Transverse colon (tissue), 4 donors: ENCODE measurements around the gene FETUB. TPM values are rescaled to one million over a fixed set of nuclear protein-coding genes. Genes with fewer than 3 reads are reported as not detected.

Experiments used
- DNase-seq: peaks from one replicate; pipeline ENCODE4 v3.0.0-alpha.2; 2019
- H3K27ac ChIP-seq, 4 donors: fragments of 200-600 bp; sonication (generic); 2 replicates each; pipeline ENCODE4 v1.5.1; 2016 to 2018; ENCODE audit warnings: inconsistent platforms in 4 of 4
- H3K27me3 ChIP-seq: fragments of 200-600 bp; sonication (generic); 2 replicates; pipeline ENCODE4 v1.5.1; 2017; ENCODE audit warnings: inconsistent platforms
- H3K36me3 ChIP-seq, 4 donors: fragments of 200-600 bp; sonication (generic); 2 replicates each; pipeline ENCODE4 v1.5.1; 2017 to 2019; ENCODE audit warnings: inconsistent platforms in 4 of 4
- H3K4me1 ChIP-seq, 4 donors: fragments of 200-600 bp; sonication (generic); 2 replicates each; pipeline ENCODE4 v1.5.1; 2017 to 2020; ENCODE audit warnings: inconsistent platforms in 4 of 4
- H3K4me3 ChIP-seq, 4 donors: fragments of 200-600 bp; sonication (generic); 1 replicate in 1 of 4; 2 replicates in 3 of 4; pipeline versions ENCODE4 v1.5.1 to v1.6.1; 2017 to 2019; ENCODE audit warnings: inconsistent platforms in 4 of 4
- H3K9me3 ChIP-seq, 2 donors: fragments of 200-600 bp; sonication (generic); 2 replicates each; pipeline ENCODE4 v1.5.1; 2017 to 2019; ENCODE audit warnings: inconsistent platforms in 2 of 2
- CTCF ChIP-seq, 5 experiments: fragments of 200-600 bp in 3 of 5; fragments of 450-650 bp in 2 of 5; sonication (generic) in 3 of 5; IDR thresholded peaks; 1 replicate in 2 of 5; 2 replicates in 3 of 5; pipeline ENCODE4 v1.5.1; 2016 to 2017; ENCODE audit warnings: antibody characterized with exemption in 5 of 5, inconsistent platforms in 3 of 5, mild to moderate bottlenecking in 2 of 5, moderate library complexity in 1 of 5
- EP300 ChIP-seq: sonication (generic); formaldehyde crosslinking; IDR thresholded peaks from one replicate; pipeline ENCODE4 v1.6.1; 2017; ENCODE audit warnings: antibody characterized with exemption, low read depth
- POLR2A ChIP-seq: fragments of 450-650 bp; IDR thresholded peaks from one replicate; pipeline ENCODE4 v1.6.1; 2016; ENCODE audit warnings: antibody characterized with exemption, mild to moderate bottlenecking, moderate library complexity
- POLR2AphosphoS5 ChIP-seq, 3 donors: sonication (generic); formaldehyde crosslinking; IDR thresholded peaks; one replicate each; pipeline ENCODE4 v1.6.1; 2016; ENCODE audit warnings: antibody characterized with exemption in 3 of 3
- WGBS, 2 donors: methylation state at CpG; one replicate each; pipeline ENCODE4 v1.1.5; 2018; ENCODE audit warnings: low coverage in 1 of 2; 5-methylcytosine and 5-hydroxymethylcytosine counted together
- in situ Hi-C, 4 donors: fragments of 200-750 bp; cut with MboI; loops; one replicate each; pipeline versions ENCODE4 v1.15.0 to v1.15.1; 2017; ENCODE audit warnings: low sequenced_read_pairs in 3 of 4, low pct_ligation_motif_present in 1 of 4, low pct_unique_long_range_greater_than_20kb in 1 of 4
- intact Hi-C: fragments of 100-400 bp; cut with DNase I; formaldehyde crosslinking; loops from one replicate; pipeline ENCODE4 v1.15.1; 2023; ENCODE audit warnings: low total_unique reads
- total RNA-seq, 4 donors: library from RNA; depleted of rRNA; stranded (reverse); fragments of >200 nt; gene quantifications; one replicate each; pipeline ENCODE4 v1.1.0, GENCODE V29; 2016

The FETUB gene
- total RNA-seq, 4 donors from 2014 or later = not detected

- no peak overlapping the region for H3K27ac ChIP-seq
- H3K36me3 ChIP-seq = no peaks in the 10 kb centered on the region
- TF ChIP-seq CTCF (IDR thresholded peaks at IDR 0.05) (no peak), POLR2AphosphoS5 (IDR thresholded peaks at IDR 0.05) (no peak), POLR2A (no peak), EP300 (no peak)
- no peak for DNase-seq
- in situ Hi-C loops = no loop called here
- H3K4me3 ChIP-seq = no peak overlapping the region
- no peaks in the 10 kb centered on the region for H3K9me3 ChIP-seq
- H3K4me1 ChIP-seq = no peaks in the 10 kb centered on the region
- no peaks in the 10 kb centered on the region for H3K27me3 ChIP-seq
- intact Hi-C loops = no loop called here
Measured at GRCh38 chr3:186678604-186679003, 38.4 kb downstream of the FETUB start.

GRCh38 chr3:186679151-186679550, 39.0 kb downstream of the FETUB start:
- TF ChIP-seq CTCF (IDR thresholded peaks at IDR 0.05) (no peak), EP300 (no peak), POLR2AphosphoS5 (IDR thresholded peaks at IDR 0.05) (no peak), POLR2A (no peak)
- intact Hi-C loops = no loop called here
- H3K36me3 ChIP-seq = no peaks in the 10 kb centered on the region
- H3K27ac ChIP-seq = no peak overlapping the region
- peaks cover 5% of the 10 kb centered on the region for H3K27me3 ChIP-seq
- no peak for DNase-seq
- H3K4me1 ChIP-seq = no peaks in the 10 kb centered on the region
- 24% methylated on average over 1 of the region's 1 CpG; no CpG with 5 or more reads in 1 of the 2 donors for WGBS, 2 donors
- H3K9me3 ChIP-seq = no peaks in the 10 kb centered on the region
- in situ Hi-C loops = no loop called here
- H3K4me3 ChIP-seq = no peak overlapping the region

GRCh38 chr3:186680869-186681268, 40.7 kb downstream of the FETUB start:
- no peaks in the 10 kb centered on the region for H3K4me1 ChIP-seq
- intact Hi-C loops = no loop called here
- H3K9me3 ChIP-seq = no peaks in the 10 kb centered on the region
- in situ Hi-C loops = no loop called here
- H3K27me3 ChIP-seq = peaks cover 7% of the 10 kb centered on the region
- no peak overlapping the region for H3K27ac ChIP-seq
- 83 to 85% methylated on average over 1 of the region's 1 CpG for WGBS, 2 donors
- no peaks in the 10 kb centered on the region for H3K36me3 ChIP-seq
- TF ChIP-seq POLR2AphosphoS5 (IDR thresholded peaks at IDR 0.05) (no peak), POLR2A (no peak), EP300 (no peak), CTCF (IDR thresholded peaks at IDR 0.05) (no peak)
- H3K4me3 ChIP-seq = no peak overlapping the region
- DNase-seq = no peak

- TF ChIP-seq CTCF (IDR thresholded peaks at IDR 0.05) (no peak), EP300 (no peak), POLR2A (no peak), POLR2AphosphoS5 (IDR thresholded peaks at IDR 0.05) (no peak)
Measured at GRCh38 chr3:186682812-186683211, 42.6 kb downstream of the FETUB start.

More at GRCh38 chr3:186682812-186683211, 42.6 kb downstream of the FETUB start:
- no peak overlapping the region for H3K27ac ChIP-seq
- DNase-seq = no peak
- intact Hi-C loops (no loop called here), in situ Hi-C loops (no loop called here)
- WGBS, 2 donors = 0 to 62% methylated on average over 1 to 3 of the region's 3 CpGs
- no peaks in the 10 kb centered on the region for H3K4me1 ChIP-seq
- H3K36me3 ChIP-seq = no peaks in the 10 kb centered on the region
- no peaks in the 10 kb centered on the region for H3K9me3 ChIP-seq
- no peak overlapping the region for H3K4me3 ChIP-seq
- peaks cover 7% of the 10 kb centered on the region for H3K27me3 ChIP-seq
